HepG2 (cell line): ENCODE data around the gene RNF183. TPM values are rescaled to one million over a fixed set of nuclear protein-coding genes. Genes with fewer than 3 reads are reported as not detected.
A peak's percentile ranks its signal among the peaks of the same experiment; 100 is the strongest.

Experiments
- CBX1 ChIP-seq: IDR thresholded peaks from one replicate; pipeline ENCODE4 v1.6.1; 2016; ENCODE audit warnings: antibody characterized with exemption, low read depth
- FIP1L1 ChIP-seq: fragments of 200-400 bp; formaldehyde crosslinking; IDR thresholded peaks from 2 replicates; pipeline ENCODE4 v1.6.1; 2018; ENCODE audit warnings: low read depth, mild to moderate bottlenecking, low read length, moderate library complexity, borderline replicate concordance; ENCODE audit not compliant: insufficient read depth
- GZF1 ChIP-seq: sonication (generic); formaldehyde crosslinking; IDR thresholded peaks from 2 replicates; pipeline ENCODE4 v1.5.1; 2020; ENCODE audit warnings: mild to moderate bottlenecking, missing genetic modification reagents
- KDM6A ChIP-seq: IDR thresholded peaks from 2 replicates; pipeline ENCODE4 v1.6.1; 2016; ENCODE audit warnings: low read depth
- MTA1 ChIP-seq: sonication (generic); formaldehyde crosslinking; IDR thresholded peaks from 2 replicates; pipeline ENCODE4 v1.4.0; 2020; ENCODE audit warnings: missing genetic modification reagents, mild to moderate bottlenecking, borderline replicate concordance
- RBFOX2 ChIP-seq: fragments of 200-400 bp; formaldehyde crosslinking; IDR thresholded peaks from 2 replicates; pipeline ENCODE4 v1.6.1; 2017; ENCODE audit warnings: low read depth, mild to moderate bottlenecking, low read length
- RFXANK ChIP-seq: IDR thresholded peaks from 2 replicates; pipeline ENCODE4 v1.6.1; 2016
- SAP130 ChIP-seq: IDR thresholded peaks from 2 replicates; pipeline ENCODE4 v1.6.1; 2016; ENCODE audit warnings: low read depth
- SMAD9 ChIP-seq: sonication (generic); formaldehyde crosslinking; IDR thresholded peaks from 2 replicates; pipeline ENCODE4 v1.5.1; 2020; ENCODE audit warnings: mild to moderate bottlenecking, missing genetic modification reagents
- SOX5 ChIP-seq: IDR thresholded peaks from 2 replicates; pipeline ENCODE4 v1.6.1; 2016; ENCODE audit warnings: borderline replicate concordance
- TRAFD1 ChIP-seq: sonication (generic); formaldehyde crosslinking; IDR thresholded peaks from 2 replicates; pipeline ENCODE4 v1.5.1; 2020; ENCODE audit warnings: missing genetic modification reagents, mild to moderate bottlenecking, borderline replicate concordance
- TRIM24 ChIP-seq: sonication (generic); formaldehyde crosslinking; IDR thresholded peaks from 2 replicates; pipeline ENCODE4 v1.8.0; 2022; ENCODE audit warnings: mild to moderate bottlenecking, missing genetic modification reagents
- ZBTB8A ChIP-seq: sonication (generic); formaldehyde crosslinking; IDR thresholded peaks from 2 replicates; pipeline ENCODE4 v1.4.0; 2020; ENCODE audit warnings: mild to moderate bottlenecking, low read depth, missing genetic modification reagents, borderline replicate concordance
- ZEB1 ChIP-seq: IDR thresholded peaks from 2 replicates; pipeline ENCODE4 v1.6.1; 2012; ENCODE audit warnings: mild to moderate bottlenecking, low read depth, inconsistent platforms; ENCODE audit not compliant: insufficient replicate concordance
- ZMYM4 ChIP-seq: sonication (generic); formaldehyde crosslinking; IDR thresholded peaks from 2 replicates; pipeline ENCODE4 v1.8.1; 2023; ENCODE audit warnings: mild to moderate bottlenecking, missing genetic modification reagents
- ZNF235 ChIP-seq: sonication (generic); formaldehyde crosslinking; IDR thresholded peaks from 2 replicates; pipeline ENCODE4 v1.8.1; 2023; ENCODE audit warnings: mild to moderate bottlenecking, missing genetic modification reagents, borderline replicate concordance
- ZNF282 ChIP-seq: fragments of 450-650 bp; IDR thresholded peaks from 2 replicates; pipeline ENCODE4 v1.6.1; 2018; ENCODE audit not compliant: partially characterized antibody
- ZNF292 ChIP-seq: sonication (generic); formaldehyde crosslinking; IDR thresholded peaks from 2 replicates; pipeline ENCODE4 v1.8.1; 2022; ENCODE audit warnings: mild to moderate bottlenecking, low read depth, missing genetic modification reagents, borderline replicate concordance
- ZNF3 ChIP-seq: IDR thresholded peaks from 2 replicates; pipeline ENCODE4 v1.7.0; 2017; ENCODE audit warnings: inconsistent platforms
- ZNF598 ChIP-seq: sonication (generic); formaldehyde crosslinking; IDR thresholded peaks from 2 replicates; pipeline ENCODE4 v1.5.1; 2020; ENCODE audit warnings: mild to moderate bottlenecking, missing genetic modification reagents, borderline replicate concordance
- ZNF607 ChIP-seq: sonication (generic); formaldehyde crosslinking; IDR thresholded peaks from 2 replicates; pipeline ENCODE4 v1.5.1; 2020; ENCODE audit warnings: missing genetic modification reagents, mild to moderate bottlenecking, borderline replicate concordance
- ZNF670 ChIP-seq: sonication (generic); formaldehyde crosslinking; IDR thresholded peaks from 2 replicates; pipeline ENCODE4 v1.8.0; 2022; ENCODE audit warnings: mild to moderate bottlenecking, missing genetic modification reagents, borderline replicate concordance
- ZNF776 ChIP-seq: sonication (generic); formaldehyde crosslinking; IDR thresholded peaks from 2 replicates; pipeline ENCODE4 v1.4.0; 2020; ENCODE audit warnings: mild to moderate bottlenecking, missing genetic modification reagents
- ZNF816 ChIP-seq: sonication (generic); formaldehyde crosslinking; IDR thresholded peaks from 2 replicates; pipeline ENCODE4 v1.8.0; 2022; ENCODE audit warnings: missing genetic modification reagents, mild to moderate bottlenecking, borderline replicate concordance
- polyA plus RNA-seq, 8 experiments: library from polyadenylated mRNA; depleted of rRNA in 3 of 8; stranded (reverse) in 7 of 8; unstranded in 1 of 8; fragments of >200 nt; fragmentation: Illumina TruSeq in 4 of 8; extraction: Trizol in 4 of 8; gene quantifications; 2 replicates each; pipeline versions ENCODE4 v1.2.1 to v1.2.3, GENCODE V29; 2011 to 2016; ENCODE audit warnings: low read depth in 4 of 8, missing spikeins in 1 of 8, mixed read lengths in 1 of 8; ENCODE audit not compliant: insufficient read depth in 1 of 8
- total RNA-seq, 5 experiments: library from RNA; depleted of rRNA; stranded (reverse); fragments of >200 nt; fragmentation: Illumina TruSeq; extraction: Trizol; gene quantifications; 2 replicates each; pipeline ENCODE4 v1.2.3, GENCODE V29; 2016; ENCODE audit warnings: low read depth in 1 of 5
- TF ChIP-seq, protein P1 (sequence below): sonication (generic); formaldehyde crosslinking; IDR thresholded peaks from 2 replicates; pipeline ENCODE4 v1.9.0; 2021; ENCODE audit warnings: missing genetic modification reagents, mild to moderate bottlenecking, borderline replicate concordance
- TF ChIP-seq, protein P2 (sequence below): sonication (generic); formaldehyde crosslinking; IDR thresholded peaks from 2 replicates; pipeline ENCODE4 v1.9.0; 2022; ENCODE audit warnings: missing genetic modification reagents, mild to moderate bottlenecking, borderline replicate concordance

RNF183 gene
- total and polyA plus RNA-seq, 2 of the 13 experiments (the other 11 are each of a cell fraction or from before 2014, with no cell fraction given) = 0.13 to 6.5 TPM

- TF ChIP-seq, protein P1, sequence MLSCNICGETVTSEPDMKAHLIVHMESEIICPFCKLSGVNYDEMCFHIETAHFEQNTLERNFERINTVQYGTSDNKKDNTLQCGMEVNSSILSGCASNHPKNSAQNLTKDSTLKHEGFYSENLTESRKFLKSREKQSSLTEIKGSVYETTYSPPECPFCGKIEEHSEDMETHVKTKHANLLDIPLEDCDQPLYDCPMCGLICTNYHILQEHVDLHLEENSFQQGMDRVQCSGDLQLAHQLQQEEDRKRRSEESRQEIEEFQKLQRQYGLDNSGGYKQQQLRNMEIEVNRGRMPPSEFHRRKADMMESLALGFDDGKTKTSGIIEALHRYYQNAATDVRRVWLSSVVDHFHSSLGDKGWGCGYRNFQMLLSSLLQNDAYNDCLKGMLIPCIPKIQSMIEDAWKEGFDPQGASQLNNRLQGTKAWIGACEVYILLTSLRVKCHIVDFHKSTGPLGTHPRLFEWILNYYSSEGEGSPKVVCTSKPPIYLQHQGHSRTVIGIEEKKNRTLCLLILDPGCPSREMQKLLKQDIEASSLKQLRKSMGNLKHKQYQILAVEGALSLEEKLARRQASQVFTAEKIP (CRISPR knock-in tag) = no peak
- TF ChIP-seq FIP1L1 = 0 out of 2 replicates have a peak, but pooled peaks have one; percentile 35
- peak; percentile 44; the same call in 1 of the 2 replicates for TF ChIP-seq ZNF776 (CRISPR knock-in tag)
- TF ChIP-seq TRIM24 = no peak
- peak; percentile 75 for TF ChIP-seq RBFOX2
- peak; percentile 52; the same call in 1 of the 2 replicates for TF ChIP-seq SOX5
- TF ChIP-seq KDM6A = no peak
- TF ChIP-seq TRAFD1 (CRISPR knock-in tag) = no peak
- no peak for TF ChIP-seq ZNF282
- TF ChIP-seq MTA1 (CRISPR knock-in tag) = peak; percentile 86; the same call in 1 of the 2 replicates
- peak; percentile 97 for TF ChIP-seq SAP130
- TF ChIP-seq ZBTB8A = 0 out of 2 replicates have a peak, but pooled peaks have one; percentile 33
- peak; percentile 76 for TF ChIP-seq ZEB1
- TF ChIP-seq ZNF816 (CRISPR knock-in tag) = peak; percentile 85
- 0 out of 2 replicates have a peak, but pooled peaks have one; percentile 54 for TF ChIP-seq SMAD9 (CRISPR knock-in tag)
- peak; percentile 89; the same call in 1 of the 2 replicates for TF ChIP-seq ZNF607 (CRISPR knock-in tag)
- peak; percentile 48; the same call in 1 of the 2 replicates for TF ChIP-seq ZNF292 (CRISPR knock-in tag)
- TF ChIP-seq GZF1 (CRISPR knock-in tag) = peak; percentile 90
- no peak for TF ChIP-seq ZNF235 (CRISPR knock-in tag)
- TF ChIP-seq CBX1 = peak; percentile 78
- peak; percentile 95; the same call in 1 of the 2 replicates for TF ChIP-seq ZMYM4 (CRISPR knock-in tag)
- TF ChIP-seq ZNF670 (CRISPR knock-in tag) = peak; percentile 97
- TF ChIP-seq ZNF3 (CRISPR knock-in tag) = no peak
- TF ChIP-seq ZNF598 (CRISPR knock-in tag) = 0 out of 2 replicates have a peak, but pooled peaks have one; percentile 37
- TF ChIP-seq, protein P2, sequence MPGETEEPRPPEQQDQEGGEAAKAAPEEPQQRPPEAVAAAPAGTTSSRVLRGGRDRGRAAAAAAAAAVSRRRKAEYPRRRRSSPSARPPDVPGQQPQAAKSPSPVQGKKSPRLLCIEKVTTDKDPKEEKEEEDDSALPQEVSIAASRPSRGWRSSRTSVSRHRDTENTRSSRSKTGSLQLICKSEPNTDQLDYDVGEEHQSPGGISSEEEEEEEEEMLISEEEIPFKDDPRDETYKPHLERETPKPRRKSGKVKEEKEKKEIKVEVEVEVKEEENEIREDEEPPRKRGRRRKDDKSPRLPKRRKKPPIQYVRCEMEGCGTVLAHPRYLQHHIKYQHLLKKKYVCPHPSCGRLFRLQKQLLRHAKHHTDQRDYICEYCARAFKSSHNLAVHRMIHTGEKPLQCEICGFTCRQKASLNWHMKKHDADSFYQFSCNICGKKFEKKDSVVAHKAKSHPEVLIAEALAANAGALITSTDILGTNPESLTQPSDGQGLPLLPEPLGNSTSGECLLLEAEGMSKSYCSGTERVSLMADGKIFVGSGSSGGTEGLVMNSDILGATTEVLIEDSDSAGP = peak; percentile 96
- TF ChIP-seq RFXANK = peak; percentile 90; the same call in 1 of the 2 replicates
Observed at GRCh38 chr9:113340011-113340699, 37.0 kb upstream of the RNF183 start, which contains the start of gene WDR31 (continued).
